Neural crest cell (in vitro differentiated cells): Measurements from ENCODE around the gene KCNS1. TPM values are rescaled to one million over a fixed set of nuclear protein-coding genes. Genes with fewer than 3 reads are reported as not detected.

Experiments
- DNase-seq: peaks from one replicate; pipeline ENCODE4 v3.0.0; 2021; ENCODE audit warnings: low read depth, mixed read lengths, low spot score
- H3K27ac Mint-ChIP-seq: one replicate; pipeline ENCODE4 v1.8.0; 2021; ENCODE audit warnings: mild to moderate bottlenecking, mixed read lengths; ENCODE audit not compliant: unreplicated experiment
- H3K27me3 Mint-ChIP-seq: 2 replicates; pipeline ENCODE4 v1.8.0; 2021; ENCODE audit warnings: low read depth, mild to moderate bottlenecking, mixed read lengths
- H3K36me3 Mint-ChIP-seq: 2 replicates; pipeline ENCODE4 v1.8.0; 2021; ENCODE audit warnings: low read depth, mild to moderate bottlenecking, mixed read lengths
- H3K4me1 Mint-ChIP-seq: 2 replicates; pipeline ENCODE4 v1.8.0; 2021; ENCODE audit warnings: mixed read lengths
- H3K4me3 Mint-ChIP-seq: one replicate; pipeline ENCODE4 v1.8.0; 2021; ENCODE audit warnings: mild to moderate bottlenecking, mixed read lengths
- H3K9me3 Mint-ChIP-seq: 2 replicates; pipeline ENCODE4 v1.8.0; 2021; ENCODE audit warnings: mixed read lengths
- CTCF ChIP-seq: fragments of 200-600 bp; sonication (generic); conservative IDR thresholded peaks from 2 replicates; pipeline ENCODE4 v1.5.0; 2021; ENCODE audit warnings: antibody characterized with exemption, mild to moderate bottlenecking
- total RNA-seq: library from RNA; stranded (reverse); gene quantifications from 2 replicates; pipeline ENCODE4 v1.2.1, GENCODE V29; 2021

The KCNS1 gene
- total RNA-seq, 1 donor from 2014 or later: not detected

- no peak for DNase-seq
- TF ChIP-seq CTCF: peak; percentile 57
- no peak overlapping the region for H3K27ac Mint-ChIP-seq
- H3K4me3 Mint-ChIP-seq: no peak overlapping the region
- no peaks in the 10 kb centered on the region for H3K27me3 Mint-ChIP-seq
- H3K4me1 Mint-ChIP-seq: no peaks in the 10 kb centered on the region
- peaks cover 30% of the 10 kb centered on the region for H3K36me3 Mint-ChIP-seq
- H3K9me3 Mint-ChIP-seq: peaks cover 11% of the 10 kb centered on the region
Observed at GRCh38 chr20:45080867-45081624, 19.9 kb downstream of the KCNS1 start.

- H3K36me3 Mint-ChIP-seq: peaks cover 18% of the 10 kb centered on the region
- no peak overlapping the region for H3K27ac Mint-ChIP-seq
- no peak for TF ChIP-seq CTCF
- DNase-seq: no peak
- H3K9me3 Mint-ChIP-seq: peaks cover 4% of the 10 kb centered on the region
- H3K4me3 Mint-ChIP-seq: no peak overlapping the region
- H3K27me3 Mint-ChIP-seq: no peaks in the 10 kb centered on the region
- no peaks in the 10 kb centered on the region for H3K4me1 Mint-ChIP-seq
Observed at GRCh38 chr20:45077559-45077958, 23.4 kb downstream of the KCNS1 start.

GRCh38 chr20:45073221-45073620, 27.7 kb downstream of the KCNS1 start:
- no peak overlapping the region for H3K27ac Mint-ChIP-seq
- TF ChIP-seq CTCF: no peak
- H3K9me3 Mint-ChIP-seq: no peaks in the 10 kb centered on the region

GRCh38 chr20:45072066-45072465, 28.9 kb downstream of the KCNS1 start:
- H3K4me3 Mint-ChIP-seq: no peak overlapping the region
- H3K27ac Mint-ChIP-seq: no peak overlapping the region
- H3K9me3 Mint-ChIP-seq: no peaks in the 10 kb centered on the region
- no peak for DNase-seq
- no peaks in the 10 kb centered on the region for H3K4me1 Mint-ChIP-seq
- peaks cover 10% of the 10 kb centered on the region for H3K36me3 Mint-ChIP-seq
- no peaks in the 10 kb centered on the region for H3K27me3 Mint-ChIP-seq
- TF ChIP-seq CTCF: no peak

More at GRCh38 chr20:45073221-45073620, 27.7 kb downstream of the KCNS1 start:
- Mint-ChIP-seq H3K4me3 (no peak overlapping the region), H3K36me3 (peaks cover 10% of the 10 kb centered on the region), H3K27me3 (no peaks in the 10 kb centered on the region), H3K4me1 (no peaks in the 10 kb centered on the region)
- DNase-seq: no peak

GRCh38 chr20:45070932-45071632, 29.8 kb downstream of the KCNS1 start:
- H3K4me3 Mint-ChIP-seq: no peak overlapping the region
- TF ChIP-seq CTCF: no peak
- no peak for DNase-seq
- H3K9me3 Mint-ChIP-seq: no peaks in the 10 kb centered on the region
- no peaks in the 10 kb centered on the region for H3K4me1 Mint-ChIP-seq
- no peak overlapping the region for H3K27ac Mint-ChIP-seq
- peaks cover 13% of the 10 kb centered on the region for H3K36me3 Mint-ChIP-seq
- H3K27me3 Mint-ChIP-seq: no peaks in the 10 kb centered on the region
